ENCODE data around the gene MTX2.

DNA sequence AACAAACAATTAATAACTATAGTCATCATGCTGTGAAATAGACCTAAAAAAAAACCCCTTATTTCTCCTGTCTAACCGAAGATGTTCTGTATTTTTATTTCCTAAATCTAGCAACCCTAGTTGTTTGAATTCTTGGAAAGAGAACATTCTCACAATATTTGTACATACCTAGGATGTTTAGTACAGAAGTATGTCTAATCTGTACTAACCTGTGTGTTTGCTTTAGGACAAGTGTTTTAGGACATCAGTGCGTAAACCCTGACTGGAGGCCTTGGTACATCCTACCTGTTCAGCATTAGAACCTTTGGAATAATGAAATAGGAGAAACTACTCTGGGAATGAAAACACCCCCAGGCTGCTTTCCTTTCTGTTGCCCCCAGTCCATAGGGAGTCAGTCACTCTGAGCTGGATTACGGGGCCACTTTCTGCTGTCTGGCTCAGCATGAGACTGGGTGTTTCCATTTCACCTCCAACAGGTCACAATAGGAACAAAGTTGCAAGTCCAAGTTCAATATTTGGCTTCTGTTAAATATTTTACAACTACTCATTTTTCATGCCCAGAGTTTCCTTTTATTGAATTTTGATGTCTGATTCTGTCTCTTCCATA lies 114.7 kb downstream of the MTX2 start:
- TF ChIP-seq, protein P1, sequence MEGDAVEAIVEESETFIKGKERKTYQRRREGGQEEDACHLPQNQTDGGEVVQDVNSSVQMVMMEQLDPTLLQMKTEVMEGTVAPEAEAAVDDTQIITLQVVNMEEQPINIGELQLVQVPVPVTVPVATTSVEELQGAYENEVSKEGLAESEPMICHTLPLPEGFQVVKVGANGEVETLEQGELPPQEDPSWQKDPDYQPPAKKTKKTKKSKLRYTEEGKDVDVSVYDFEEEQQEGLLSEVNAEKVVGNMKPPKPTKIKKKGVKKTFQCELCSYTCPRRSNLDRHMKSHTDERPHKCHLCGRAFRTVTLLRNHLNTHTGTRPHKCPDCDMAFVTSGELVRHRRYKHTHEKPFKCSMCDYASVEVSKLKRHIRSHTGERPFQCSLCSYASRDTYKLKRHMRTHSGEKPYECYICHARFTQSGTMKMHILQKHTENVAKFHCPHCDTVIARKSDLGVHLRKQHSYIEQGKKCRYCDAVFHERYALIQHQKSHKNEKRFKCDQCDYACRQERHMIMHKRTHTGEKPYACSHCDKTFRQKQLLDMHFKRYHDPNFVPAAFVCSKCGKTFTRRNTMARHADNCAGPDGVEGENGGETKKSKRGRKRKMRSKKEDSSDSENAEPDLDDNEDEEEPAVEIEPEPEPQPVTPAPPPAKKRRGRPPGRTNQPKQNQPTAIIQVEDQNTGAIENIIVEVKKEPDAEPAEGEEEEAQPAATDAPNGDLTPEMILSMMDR (IDR thresholded peaks at IDR 0.05), result no peak
- no peak for TF ChIP-seq POLR2A (IDR thresholded peaks at IDR 0.05)
